ENCODE data around the gene PTGS2.

DNA sequence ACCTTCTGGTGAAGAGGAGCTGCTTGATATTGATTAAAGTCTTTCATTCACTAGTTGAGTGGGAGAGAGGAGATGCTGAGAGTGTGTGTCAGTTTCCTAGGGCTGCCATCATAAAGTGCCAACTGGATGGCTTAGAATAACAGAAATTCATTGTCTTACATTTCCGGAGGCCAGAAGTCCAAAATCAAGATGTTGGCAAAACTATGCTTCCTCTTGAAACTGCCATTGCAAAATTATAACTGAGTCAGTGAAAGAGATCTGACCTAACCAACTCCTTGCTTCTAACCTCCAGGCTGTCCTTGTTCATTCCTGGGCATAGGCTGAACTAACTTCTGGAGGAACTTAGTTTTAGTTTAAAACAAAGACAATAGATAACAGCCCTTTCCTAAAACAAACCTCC is 47.1 kb downstream of the PTGS2 start:
- TF ChIP-seq, protein P1, sequence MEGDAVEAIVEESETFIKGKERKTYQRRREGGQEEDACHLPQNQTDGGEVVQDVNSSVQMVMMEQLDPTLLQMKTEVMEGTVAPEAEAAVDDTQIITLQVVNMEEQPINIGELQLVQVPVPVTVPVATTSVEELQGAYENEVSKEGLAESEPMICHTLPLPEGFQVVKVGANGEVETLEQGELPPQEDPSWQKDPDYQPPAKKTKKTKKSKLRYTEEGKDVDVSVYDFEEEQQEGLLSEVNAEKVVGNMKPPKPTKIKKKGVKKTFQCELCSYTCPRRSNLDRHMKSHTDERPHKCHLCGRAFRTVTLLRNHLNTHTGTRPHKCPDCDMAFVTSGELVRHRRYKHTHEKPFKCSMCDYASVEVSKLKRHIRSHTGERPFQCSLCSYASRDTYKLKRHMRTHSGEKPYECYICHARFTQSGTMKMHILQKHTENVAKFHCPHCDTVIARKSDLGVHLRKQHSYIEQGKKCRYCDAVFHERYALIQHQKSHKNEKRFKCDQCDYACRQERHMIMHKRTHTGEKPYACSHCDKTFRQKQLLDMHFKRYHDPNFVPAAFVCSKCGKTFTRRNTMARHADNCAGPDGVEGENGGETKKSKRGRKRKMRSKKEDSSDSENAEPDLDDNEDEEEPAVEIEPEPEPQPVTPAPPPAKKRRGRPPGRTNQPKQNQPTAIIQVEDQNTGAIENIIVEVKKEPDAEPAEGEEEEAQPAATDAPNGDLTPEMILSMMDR (IDR thresholded peaks at IDR 0.05) = no peak
- no peak for TF ChIP-seq POLR2A (IDR thresholded peaks at IDR 0.05)
